Measurements from ENCODE around the gene ZBTB39. TPM values are rescaled to one million over a fixed set of nuclear protein-coding genes. Genes with fewer than 3 reads are reported as not detected.

The ZBTB39 gene
- total and polyA plus RNA-seq, 2 of the 8 experiments (the other 6 are each of a cell fraction or from before 2014, with no cell fraction given): 19.3 to 25.0 TPM

DNA sequence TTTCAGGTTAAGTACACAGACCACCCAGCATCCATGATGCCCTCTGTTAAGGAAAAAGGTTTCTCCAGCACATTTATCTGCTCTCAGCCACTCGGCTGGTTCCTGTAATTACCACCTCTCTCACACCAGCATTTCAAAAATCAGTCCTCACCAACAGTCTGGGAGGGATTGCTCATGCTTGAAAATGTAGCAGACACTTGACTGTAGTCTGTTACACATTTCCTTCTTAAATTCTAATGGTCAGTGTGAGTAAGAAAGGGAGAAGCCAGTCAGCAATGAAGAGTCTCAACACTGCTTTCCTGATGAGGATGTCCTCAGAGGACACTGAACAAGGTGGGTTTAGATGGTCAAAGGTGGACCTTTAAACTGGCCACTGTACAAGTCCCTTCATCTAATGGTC lies 6.0 kb downstream of the ZBTB39 start (continued):
- TF ChIP-seq, protein P1, sequence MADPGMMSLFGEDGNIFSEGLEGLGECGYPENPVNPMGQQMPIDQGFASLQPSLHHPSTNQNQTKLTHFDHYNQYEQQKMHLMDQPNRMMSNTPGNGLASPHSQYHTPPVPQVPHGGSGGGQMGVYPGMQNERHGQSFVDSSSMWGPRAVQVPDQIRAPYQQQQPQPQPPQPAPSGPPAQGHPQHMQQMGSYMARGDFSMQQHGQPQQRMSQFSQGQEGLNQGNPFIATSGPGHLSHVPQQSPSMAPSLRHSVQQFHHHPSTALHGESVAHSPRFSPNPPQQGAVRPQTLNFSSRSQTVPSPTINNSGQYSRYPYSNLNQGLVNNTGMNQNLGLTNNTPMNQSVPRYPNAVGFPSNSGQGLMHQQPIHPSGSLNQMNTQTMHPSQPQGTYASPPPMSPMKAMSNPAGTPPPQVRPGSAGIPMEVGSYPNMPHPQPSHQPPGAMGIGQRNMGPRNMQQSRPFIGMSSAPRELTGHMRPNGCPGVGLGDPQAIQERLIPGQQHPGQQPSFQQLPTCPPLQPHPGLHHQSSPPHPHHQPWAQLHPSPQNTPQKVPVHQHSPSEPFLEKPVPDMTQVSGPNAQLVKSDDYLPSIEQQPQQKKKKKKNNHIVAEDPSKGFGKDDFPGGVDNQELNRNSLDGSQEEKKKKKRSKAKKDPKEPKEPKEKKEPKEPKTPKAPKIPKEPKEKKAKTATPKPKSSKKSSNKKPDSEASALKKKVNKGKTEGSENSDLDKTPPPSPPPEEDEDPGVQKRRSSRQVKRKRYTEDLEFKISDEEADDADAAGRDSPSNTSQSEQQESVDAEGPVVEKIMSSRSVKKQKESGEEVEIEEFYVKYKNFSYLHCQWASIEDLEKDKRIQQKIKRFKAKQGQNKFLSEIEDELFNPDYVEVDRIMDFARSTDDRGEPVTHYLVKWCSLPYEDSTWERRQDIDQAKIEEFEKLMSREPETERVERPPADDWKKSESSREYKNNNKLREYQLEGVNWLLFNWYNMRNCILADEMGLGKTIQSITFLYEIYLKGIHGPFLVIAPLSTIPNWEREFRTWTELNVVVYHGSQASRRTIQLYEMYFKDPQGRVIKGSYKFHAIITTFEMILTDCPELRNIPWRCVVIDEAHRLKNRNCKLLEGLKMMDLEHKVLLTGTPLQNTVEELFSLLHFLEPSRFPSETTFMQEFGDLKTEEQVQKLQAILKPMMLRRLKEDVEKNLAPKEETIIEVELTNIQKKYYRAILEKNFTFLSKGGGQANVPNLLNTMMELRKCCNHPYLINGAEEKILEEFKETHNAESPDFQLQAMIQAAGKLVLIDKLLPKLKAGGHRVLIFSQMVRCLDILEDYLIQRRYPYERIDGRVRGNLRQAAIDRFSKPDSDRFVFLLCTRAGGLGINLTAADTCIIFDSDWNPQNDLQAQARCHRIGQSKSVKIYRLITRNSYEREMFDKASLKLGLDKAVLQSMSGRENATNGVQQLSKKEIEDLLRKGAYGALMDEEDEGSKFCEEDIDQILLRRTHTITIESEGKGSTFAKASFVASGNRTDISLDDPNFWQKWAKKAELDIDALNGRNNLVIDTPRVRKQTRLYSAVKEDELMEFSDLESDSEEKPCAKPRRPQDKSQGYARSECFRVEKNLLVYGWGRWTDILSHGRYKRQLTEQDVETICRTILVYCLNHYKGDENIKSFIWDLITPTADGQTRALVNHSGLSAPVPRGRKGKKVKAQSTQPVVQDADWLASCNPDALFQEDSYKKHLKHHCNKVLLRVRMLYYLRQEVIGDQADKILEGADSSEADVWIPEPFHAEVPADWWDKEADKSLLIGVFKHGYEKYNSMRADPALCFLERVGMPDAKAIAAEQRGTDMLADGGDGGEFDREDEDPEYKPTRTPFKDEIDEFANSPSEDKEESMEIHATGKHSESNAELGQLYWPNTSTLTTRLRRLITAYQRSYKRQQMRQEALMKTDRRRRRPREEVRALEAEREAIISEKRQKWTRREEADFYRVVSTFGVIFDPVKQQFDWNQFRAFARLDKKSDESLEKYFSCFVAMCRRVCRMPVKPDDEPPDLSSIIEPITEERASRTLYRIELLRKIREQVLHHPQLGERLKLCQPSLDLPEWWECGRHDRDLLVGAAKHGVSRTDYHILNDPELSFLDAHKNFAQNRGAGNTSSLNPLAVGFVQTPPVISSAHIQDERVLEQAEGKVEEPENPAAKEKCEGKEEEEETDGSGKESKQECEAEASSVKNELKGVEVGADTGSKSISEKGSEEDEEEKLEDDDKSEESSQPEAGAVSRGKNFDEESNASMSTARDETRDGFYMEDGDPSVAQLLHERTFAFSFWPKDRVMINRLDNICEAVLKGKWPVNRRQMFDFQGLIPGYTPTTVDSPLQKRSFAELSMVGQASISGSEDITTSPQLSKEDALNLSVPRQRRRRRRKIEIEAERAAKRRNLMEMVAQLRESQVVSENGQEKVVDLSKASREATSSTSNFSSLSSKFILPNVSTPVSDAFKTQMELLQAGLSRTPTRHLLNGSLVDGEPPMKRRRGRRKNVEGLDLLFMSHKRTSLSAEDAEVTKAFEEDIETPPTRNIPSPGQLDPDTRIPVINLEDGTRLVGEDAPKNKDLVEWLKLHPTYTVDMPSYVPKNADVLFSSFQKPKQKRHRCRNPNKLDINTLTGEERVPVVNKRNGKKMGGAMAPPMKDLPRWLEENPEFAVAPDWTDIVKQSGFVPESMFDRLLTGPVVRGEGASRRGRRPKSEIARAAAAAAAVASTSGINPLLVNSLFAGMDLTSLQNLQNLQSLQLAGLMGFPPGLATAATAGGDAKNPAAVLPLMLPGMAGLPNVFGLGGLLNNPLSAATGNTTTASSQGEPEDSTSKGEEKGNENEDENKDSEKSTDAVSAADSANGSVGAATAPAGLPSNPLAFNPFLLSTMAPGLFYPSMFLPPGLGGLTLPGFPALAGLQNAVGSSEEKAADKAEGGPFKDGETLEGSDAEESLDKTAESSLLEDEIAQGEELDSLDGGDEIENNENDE (IDR thresholded peaks at IDR 0.05; ENCODE audit: insufficient replicate concordance, low read length): no peak
- TF ChIP-seq CHD2 (IDR thresholded peaks at IDR 0.05; ENCODE audit: low read length) (no peak), SAP30 (IDR thresholded peaks at IDR 0.05; ENCODE audit: insufficient read depth, insufficient replicate concordance, low read length) (no peak)

Data from H1 (cell line).